Gastrocnemius medialis (tissue), 4 donors: Measurements from ENCODE around the gene FDPS. TPM values are rescaled to one million over a fixed set of nuclear protein-coding genes. Genes with fewer than 3 reads are reported as not detected.
"Not testable (repeated sequence)": the region's sequence is repeated elsewhere in the genome, so short reads cannot be mapped to it uniquely, and the experiment has no call there.

ENCODE experiments used
- ATAC-seq, 2 donors: fragments of 150-250 bp; one replicate each; pipeline ENCODE4 v1.9.1; 2016
- DNase-seq, 2 donors: peaks; one replicate each; pipeline ENCODE4 v3.0.0-alpha.2; 2019
- H3K27ac ChIP-seq, 4 donors: fragments of 200-600 bp; sonication (generic); 1 replicate in 1 of 4; 2 replicates in 3 of 4; pipeline ENCODE4 v1.5.1; 2016 to 2018; ENCODE audit warnings: mild to moderate bottlenecking in 2 of 4, moderate library complexity in 1 of 4
- H3K27me3 ChIP-seq, 3 donors: fragments of 200-600 bp; sonication (generic) in 2 of 3; 1 replicate in 1 of 3; 2 replicates in 2 of 3; pipeline versions ENCODE4 v1.5.1 to v1.6.0; 2016 to 2019; ENCODE audit warnings: mild to moderate bottlenecking in 1 of 3, moderate library complexity in 1 of 3
- H3K36me3 ChIP-seq, 2 donors: fragments of 200-600 bp; sonication (generic) in 1 of 2; one replicate each; pipeline ENCODE4 v1.5.1; 2017 to 2018
- H3K4me1 ChIP-seq, 2 donors: fragments of 200-600 bp; sonication (generic) in 1 of 2; one replicate each; pipeline ENCODE4 v1.5.1; 2016 to 2017; ENCODE audit warnings: mild to moderate bottlenecking in 2 of 2
- H3K4me3 ChIP-seq, 4 donors: fragments of 200-600 bp; sonication (generic) in 3 of 4; 1 replicate in 1 of 4; 2 replicates in 3 of 4; pipeline ENCODE4 v1.5.1; 2016 to 2019; ENCODE audit warnings: mild to moderate bottlenecking in 2 of 4
- H3K9me3 ChIP-seq, 3 donors: fragments of 200-600 bp; sonication (generic) in 2 of 3; 1 replicate in 1 of 3; 2 replicates in 2 of 3; pipeline ENCODE4 v1.5.1; 2016 to 2019
- CTCF ChIP-seq, 5 experiments: fragments of 450-650 bp in 3 of 5; fragments of 200-600 bp in 2 of 5; sonication (generic) in 2 of 5; IDR thresholded peaks in 4 of 5; conservative IDR thresholded peaks in 1 of 5; 1 replicate in 4 of 5; 2 replicates in 1 of 5; pipeline ENCODE4 v1.5.1; 2016 to 2019; ENCODE audit warnings: antibody characterized with exemption in 5 of 5, mild to moderate bottlenecking in 3 of 5, moderate library complexity in 3 of 5
- POLR2A ChIP-seq, 2 donors: fragments of 450-650 bp; IDR thresholded peaks; one replicate each; pipeline ENCODE4 v1.6.1; 2017; ENCODE audit warnings: antibody characterized with exemption in 2 of 2, mild to moderate bottlenecking in 2 of 2, moderate library complexity in 2 of 2
- in situ Hi-C, 4 donors: fragments of 200-750 bp; cut with MboI; loops; one replicate each; pipeline versions ENCODE4 v1.15.0 to v1.8.0; 2017; ENCODE audit warnings: low sequenced_read_pairs in 4 of 4
- intact Hi-C: fragments of 100-400 bp; cut with DNase I; formaldehyde crosslinking; loops from one replicate; pipeline ENCODE4 v1.15.1; 2023; ENCODE audit warnings: low total_unique reads
- total RNA-seq, 4 donors: library from RNA; depleted of rRNA; stranded (reverse); fragments of >200 nt; gene quantifications; one replicate each; pipeline versions ENCODE4 v1.1.0 to v1.2.3, GENCODE V29; 2016

FDPS gene
- total RNA-seq, 4 donors from 2014 or later, result 47.6 to 65.4 (median 49.1) TPM

GRCh38 chr1:155284476-155284875, 24.2 kb upstream of the FDPS start:
- no peaks in the 10 kb centered on the region for H3K36me3 ChIP-seq
- no peak overlapping the region for H3K4me3 ChIP-seq
- intact Hi-C loops, result no loop called here
- no peak for TF ChIP-seq CTCF (IDR thresholded peaks at IDR 0.05 in 4 of 5, conservative IDR thresholded peaks at IDR 0.05 in 1 of 5)
- TF ChIP-seq POLR2A (IDR thresholded peaks at IDR 0.05), result no peak
- no peaks in the 10 kb centered on the region for H3K4me1 ChIP-seq
- ATAC-seq, result no peak
- no peaks in the 10 kb centered on the region for H3K27me3 ChIP-seq
- DNase-seq, result no peak
- in situ Hi-C loops, result loop anchor here in 2 of 4 donors (5.0 kb wide), 2 partner anchors 33 to 37 kb away; no protein-coding TSS in a partner anchor
- H3K27ac ChIP-seq, result no peak overlapping the region
- H3K9me3 ChIP-seq, result no peaks in the 10 kb centered on the region

GRCh38 chr1:155285063-155285462, 23.6 kb upstream of the FDPS start:
- DNase-seq (no peak), ATAC-seq (no peak)
- H3K27me3 ChIP-seq, result no peaks in the 10 kb centered on the region
- H3K36me3 ChIP-seq, result no peaks in the 10 kb centered on the region
- TF ChIP-seq CTCF (IDR thresholded peaks at IDR 0.05 in 4 of 5, conservative IDR thresholded peaks at IDR 0.05 in 1 of 5), result no peak
- no peak for TF ChIP-seq POLR2A (IDR thresholded peaks at IDR 0.05)
- intact Hi-C loops, result no loop called here
- H3K9me3 ChIP-seq, result no peaks in the 10 kb centered on the region
- no peak overlapping the region for H3K27ac ChIP-seq
- in situ Hi-C loops, result no loop called here
- H3K4me1 ChIP-seq, result no peaks in the 10 kb centered on the region
- no peak overlapping the region for H3K4me3 ChIP-seq

GRCh38 chr1:155285631-155286044, 23.0 kb upstream of the FDPS start:
- Histone ChIP-seq H3K4me3 (no peak overlapping the region), H3K4me1 (no peaks in the 10 kb centered on the region), H3K27me3 (no peaks in the 10 kb centered on the region), H3K27ac (no peak overlapping the region), H3K9me3 (no peaks in the 10 kb centered on the region), H3K36me3 (no peaks in the 10 kb centered on the region)
- in situ Hi-C loops, result no loop called here
- ATAC-seq (no peak), DNase-seq (no peak)
- intact Hi-C loops, result no loop called here
- TF ChIP-seq CTCF (IDR thresholded peaks at IDR 0.05 in 4 of 5, conservative IDR thresholded peaks at IDR 0.05 in 1 of 5), result no peak

GRCh38 chr1:155286544-155286943, 22.1 kb upstream of the FDPS start:
- no peak for DNase-seq
- H3K4me3 ChIP-seq, result no peak overlapping the region
- no peaks in the 10 kb centered on the region for H3K4me1 ChIP-seq
- intact Hi-C loops (no loop called here), in situ Hi-C loops (no loop called here)
- no peak for TF ChIP-seq POLR2A (IDR thresholded peaks at IDR 0.05)
- no peak for TF ChIP-seq CTCF (IDR thresholded peaks at IDR 0.05 in 4 of 5, conservative IDR thresholded peaks at IDR 0.05 in 1 of 5)
- H3K27me3 ChIP-seq, result no peaks in the 10 kb centered on the region
- no peaks in the 10 kb centered on the region for H3K9me3 ChIP-seq
- H3K27ac ChIP-seq, result no peak overlapping the region
- ATAC-seq, result no peak
- no peaks in the 10 kb centered on the region for H3K36me3 ChIP-seq

- no peak for DNase-seq
- Histone ChIP-seq H3K4me3 (no peak overlapping the region), H3K9me3 (no peaks in the 10 kb centered on the region), H3K4me1 (no peaks in the 10 kb centered on the region), H3K27me3 (no peaks in the 10 kb centered on the region), H3K27ac (no peak overlapping the region), H3K36me3 (no peaks in the 10 kb centered on the region)
- TF ChIP-seq POLR2A (IDR thresholded peaks at IDR 0.05) (no peak), CTCF (IDR thresholded peaks at IDR 0.05 in 4 of 5, conservative IDR thresholded peaks at IDR 0.05 in 1 of 5) (no peak)
- in situ Hi-C loops (no loop called here), intact Hi-C loops (no loop called here)
- ATAC-seq, result no peak
Measured at GRCh38 chr1:155287987-155288543, 20.6 kb upstream of the FDPS start.

GRCh38 chr1:155291006-155291405, 17.7 kb upstream of the FDPS start:
- peaks cover 17 to 22% (median 18%) of the 10 kb centered on the region in 3 donors for H3K27me3 ChIP-seq
- H3K9me3 ChIP-seq, in situ Hi-C loops, H3K36me3 ChIP-seq, H3K27ac ChIP-seq, H3K4me3 ChIP-seq, ATAC-seq, H3K4me1 ChIP-seq, intact Hi-C loops, DNase-seq: not testable (repeated sequence)
